T follicular helper cell (primary cell): ENCODE measurements around the gene B4GALNT4.
A peak's percentile ranks its signal among the peaks of the same experiment; 100 is the strongest.
"Not testable (repeated sequence)": the region's sequence is repeated elsewhere in the genome, so short reads cannot be mapped to it uniquely, and the experiment has no call there.

ENCODE experiments used
- DNase-seq: peaks from one replicate; pipeline ENCODE4 v3.0.0-alpha.2; 2020; ENCODE audit warnings: low read depth
- total RNA-seq, 2 experiments: gene quantifications; one replicate each; lab custom pipeline; 2026; lab: John Stamatoyannopoulos, UW

The B4GALNT4 gene
- 2.5 to 3.3 reads per million in 2 experiments for total RNA-seq

DNA sequence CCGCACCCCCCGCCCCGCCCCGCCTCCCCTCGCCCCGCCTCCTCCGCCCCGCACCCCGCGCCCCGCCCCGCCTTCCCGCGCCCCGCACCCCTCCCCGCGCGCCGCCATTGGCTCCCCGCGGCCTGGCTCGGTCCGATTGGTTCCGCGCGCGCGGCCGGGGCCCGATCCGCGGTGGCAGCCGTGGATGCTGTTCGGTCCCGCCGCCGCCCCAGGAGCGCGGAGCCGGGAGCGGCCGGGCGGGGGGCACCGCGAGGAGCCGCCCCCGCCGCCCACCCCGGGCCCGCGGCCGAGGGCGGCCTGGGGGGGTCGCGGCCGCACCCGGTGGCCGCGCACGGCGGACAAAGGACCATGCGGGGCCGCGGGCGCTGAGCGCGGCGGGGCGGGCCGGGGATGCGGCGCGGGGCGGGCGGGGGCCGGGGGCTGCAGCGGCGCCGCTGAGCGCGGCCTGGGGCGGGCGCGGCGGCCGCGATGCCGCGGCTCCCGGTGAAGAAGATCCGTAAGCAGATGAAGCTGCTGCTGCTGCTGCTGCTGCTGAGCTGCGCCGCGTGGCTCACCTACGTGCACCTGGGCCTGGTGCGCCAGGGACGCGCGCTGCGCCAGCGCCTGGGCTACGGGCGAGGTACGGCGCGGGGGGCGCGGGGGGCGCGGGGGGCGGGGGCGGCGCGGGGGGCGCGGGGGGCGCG lies at the start of gene B4GALNT4:
Gene B4GALNT4 (plus strand): TSS at position 164 of the 683 bp plus-strand sequence. CDS start 305 bp downstream, at position 469.
- DNase-seq = peak; percentile 37

- not testable (repeated sequence) for DNase-seq
Observed at GRCh38 chr11:319888-320273, 49.4 kb upstream of the B4GALNT4 start.

DNA sequence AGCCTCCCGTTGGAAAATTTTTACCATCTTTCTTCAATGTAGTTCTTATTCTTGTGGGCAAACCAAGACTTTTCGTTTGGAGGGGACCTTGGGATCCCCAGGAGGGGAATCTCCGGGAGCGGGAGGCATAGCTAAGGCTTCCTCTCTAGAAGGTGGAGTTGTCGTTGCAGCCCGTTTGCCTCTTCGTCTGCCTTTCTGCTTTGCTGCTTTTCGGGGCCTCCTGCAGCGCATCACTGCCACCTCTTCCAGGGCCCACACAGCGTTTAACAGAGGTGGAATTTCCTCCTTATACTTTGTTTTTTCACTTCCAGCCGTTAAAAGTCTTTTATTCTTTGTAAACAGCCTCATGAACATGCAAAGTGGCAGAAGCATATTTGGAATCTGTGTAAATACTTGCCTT lies 45.1 kb upstream of the B4GALNT4 start:
- no peak for DNase-seq

- DNase-seq = not testable (repeated sequence)
Observed at GRCh38 chr11:324593-325517, 44.4 kb upstream of the B4GALNT4 start.

DNA sequence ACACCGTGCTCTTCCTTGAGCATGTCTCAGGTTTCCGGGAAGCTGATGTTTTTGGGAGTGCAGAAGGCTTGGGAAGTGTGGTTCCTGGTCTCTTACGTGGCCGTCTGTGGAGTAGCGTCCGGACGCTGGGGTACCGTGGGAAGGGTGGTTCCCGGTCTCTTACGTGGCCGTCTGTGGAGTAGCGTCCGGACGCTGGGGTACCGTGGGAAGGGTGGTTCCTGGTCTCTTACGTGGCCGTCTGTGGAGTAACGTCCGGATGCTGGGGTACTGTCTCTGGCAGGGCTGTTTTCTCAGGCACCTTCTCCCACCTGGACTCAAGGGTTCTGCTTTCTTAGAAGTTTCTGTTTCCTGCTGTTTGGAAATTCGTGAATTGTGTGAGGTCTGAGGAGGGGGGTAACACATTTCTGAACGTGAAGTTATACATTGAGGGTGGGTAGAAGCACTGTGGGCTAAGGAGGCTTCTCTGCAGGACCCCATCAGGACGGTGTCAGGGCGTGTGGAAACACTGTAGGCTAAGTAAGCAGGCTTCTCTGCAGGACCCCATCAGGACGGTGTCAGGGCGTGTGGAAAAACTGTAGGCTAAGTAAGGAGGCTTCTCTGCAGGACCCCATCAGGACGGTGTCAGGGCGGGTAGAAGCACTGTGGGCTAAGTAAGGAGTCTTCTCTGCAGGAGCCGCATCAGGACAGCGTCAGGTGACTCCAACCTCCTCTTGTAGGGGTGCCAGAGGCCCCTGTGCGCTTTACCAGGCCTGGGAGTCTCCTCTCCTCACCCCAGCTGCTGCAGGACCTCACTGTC lies 43.3 kb upstream of the B4GALNT4 start:
- DNase-seq = no peak

DNA sequence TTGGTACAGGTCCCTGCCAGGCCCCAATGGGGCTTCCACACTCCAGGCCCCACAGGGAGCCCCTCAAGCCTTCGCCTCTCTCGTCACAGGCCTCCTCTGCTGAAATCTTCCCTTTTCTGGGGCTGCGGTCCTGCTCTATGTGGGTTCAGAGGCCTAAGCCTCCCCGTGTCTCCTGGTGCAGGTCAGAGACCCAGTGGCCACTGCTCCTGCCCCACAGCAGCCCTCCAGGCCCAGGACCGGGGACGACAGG lies 42.8 kb upstream of the B4GALNT4 start:
- no peak for DNase-seq

GRCh38 chr11:326842-327580 lies 42.3 kb upstream of the B4GALNT4 start:
- peak; percentile 40 for DNase-seq

- DNase-seq = no peak
Observed at GRCh38 chr11:327581-327923, 41.7 kb upstream of the B4GALNT4 start.

DNA sequence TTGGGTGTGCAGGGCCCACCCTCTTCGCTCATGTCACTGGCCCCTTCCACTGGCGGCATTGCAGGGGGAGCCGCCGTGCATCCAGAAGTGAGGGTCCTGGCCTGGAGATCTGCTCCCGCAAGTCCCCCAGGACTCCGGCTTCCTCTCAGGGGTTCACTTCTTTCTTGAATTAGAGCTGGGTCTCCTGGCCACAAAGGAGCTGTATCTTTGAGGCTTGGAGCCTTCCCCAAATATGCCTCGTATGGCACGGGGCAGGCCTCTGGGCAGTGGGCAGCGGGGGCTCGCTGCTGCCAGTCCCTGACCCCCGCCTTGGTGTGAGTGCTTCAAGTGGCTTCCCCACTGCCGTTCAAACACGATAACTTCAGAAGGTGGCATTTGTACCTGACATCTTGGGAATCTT lies 41.3 kb upstream of the B4GALNT4 start:
- no peak for DNase-seq

- DNase-seq = not testable (repeated sequence)
Observed at GRCh38 chr11:328516-329100, 40.7 kb upstream of the B4GALNT4 start.

GRCh38 chr11:329886-330253 lies 39.4 kb upstream of the B4GALNT4 start:
- DNase-seq = no peak

DNA sequence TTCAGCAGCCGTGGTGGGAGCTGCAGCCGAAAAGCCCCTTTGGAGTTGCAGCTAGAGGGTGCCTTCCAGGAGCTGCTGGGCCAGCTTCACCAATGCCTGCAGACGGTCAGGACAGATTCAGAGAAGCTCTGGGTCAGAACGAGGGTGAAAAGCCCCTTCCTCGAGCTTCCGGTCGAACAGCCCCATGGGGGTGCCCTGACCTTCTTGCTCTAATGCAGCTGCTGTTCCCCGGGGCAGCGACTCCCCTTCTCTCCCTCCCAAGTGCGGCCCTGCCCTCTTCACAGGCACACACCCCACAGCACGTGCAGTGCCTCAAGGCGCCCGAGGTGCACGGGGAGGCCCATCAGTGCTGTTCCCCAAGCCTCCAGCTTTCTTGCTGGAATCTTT lies 39.0 kb upstream of the B4GALNT4 start:
- no peak for DNase-seq

DNA sequence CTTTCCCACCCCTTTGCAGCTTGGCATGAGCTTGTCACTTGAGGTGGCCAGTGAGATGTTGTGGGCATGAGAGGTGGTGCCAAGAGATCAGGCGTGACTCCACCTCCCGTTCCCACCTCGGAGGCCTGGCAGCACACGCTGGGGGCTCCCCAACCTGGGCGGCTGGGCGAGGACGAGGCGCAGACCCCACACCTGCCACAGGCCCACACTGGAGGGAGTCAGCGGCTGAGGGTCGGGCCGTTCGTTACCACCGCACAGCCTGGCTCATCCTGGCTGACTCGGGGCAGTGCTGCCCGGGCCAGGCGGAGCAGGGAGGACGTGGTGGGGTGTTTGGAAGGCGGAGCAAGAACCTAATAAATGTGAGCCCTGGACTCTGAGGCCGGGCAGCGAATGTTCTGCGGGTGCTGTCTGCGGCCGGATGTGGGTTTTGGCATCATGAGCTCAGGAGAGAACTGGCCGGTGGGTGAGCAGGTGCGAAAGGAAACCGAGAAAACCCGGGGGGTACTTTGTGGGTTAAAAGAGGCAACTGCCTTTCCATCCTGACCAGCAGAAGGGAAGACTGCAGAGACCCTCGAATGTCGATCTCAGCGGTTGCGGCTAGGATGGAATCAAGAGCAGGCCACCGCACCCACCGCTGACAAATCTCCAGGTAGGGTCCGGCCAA lies 38.5 kb upstream of the B4GALNT4 start:
- no peak for DNase-seq

DNA sequence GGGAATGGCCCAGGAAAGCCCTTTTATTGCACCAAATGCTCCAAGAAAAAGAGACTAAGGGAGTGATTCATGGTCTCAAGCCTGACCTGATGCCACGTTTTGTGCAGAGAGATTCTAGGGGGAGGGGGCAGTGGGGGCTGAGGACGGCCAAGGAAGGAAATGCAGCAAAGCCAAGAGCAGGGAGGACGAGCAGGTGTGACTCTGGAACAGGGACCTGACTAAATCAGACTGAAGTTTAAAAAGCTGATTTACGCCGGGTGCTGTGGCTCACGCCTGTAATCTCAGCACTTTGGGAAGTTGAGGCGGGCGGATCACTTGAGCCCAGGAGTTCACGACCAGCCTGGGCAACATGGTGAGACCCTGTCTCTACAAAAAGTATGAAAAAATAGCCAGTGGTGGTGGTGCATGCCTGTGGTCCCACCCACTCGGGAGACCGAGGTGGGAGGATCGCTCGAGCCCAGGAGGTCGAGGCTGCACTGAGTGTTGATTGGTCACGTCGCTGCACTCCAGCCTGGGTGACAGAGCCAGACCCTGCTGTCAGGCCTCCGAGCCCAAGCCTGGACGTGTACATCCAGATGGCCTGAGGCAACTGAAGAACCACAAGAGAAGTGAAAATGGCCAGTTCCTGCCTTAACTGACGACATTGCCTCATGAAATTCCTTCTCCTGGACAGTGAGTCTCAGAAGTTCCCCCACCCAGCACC lies 37.8 kb upstream of the B4GALNT4 start:
- DNase-seq = no peak

GRCh38 chr11:332651-333480 lies 36.4 kb upstream of the B4GALNT4 start:
- no peak for DNase-seq

- DNase-seq = not testable (repeated sequence)
Observed at GRCh38 chr11:333616-334263, 35.6 kb upstream of the B4GALNT4 start.

GRCh38 chr11:334264-334994 lies 34.9 kb upstream of the B4GALNT4 start:
- DNase-seq = no peak
